ENCODE results near the gene CHRNA7. TPM values are rescaled to one million over a fixed set of nuclear protein-coding genes. Genes with fewer than 3 reads are reported as not detected.

CHRNA7 gene
- total and polyA plus RNA-seq, 9 donors = 1.6 to 5.2 (median 3.3) TPM

- Histone ChIP-seq H3K27ac (no peak overlapping the region), H3K36me3 (no peaks in the 10 kb centered on the region), H3K4me3 (no peak overlapping the region), H3K4me1 (ENCODE audit: insufficient read depth) (no peaks in the 10 kb centered on the region), H3K27me3 (no peaks in the 10 kb centered on the region), H3K9me3 (no peaks in the 10 kb centered on the region)
- 95 to 97% (median 96%) methylated on average over 7 of the region's 7 CpGs for WGBS, 3 donors
- intact Hi-C loops (cut with DNase I) = no loop called here
- TF ChIP-seq EP300 (IDR thresholded peaks at IDR 0.05) (no peak), CTCF (IDR thresholded peaks at IDR 0.05) (no peak), POLR2A (IDR thresholded peaks at IDR 0.05) (no peak)
- no peak for DNase-seq
Measured at GRCh38 chr15:32041294-32041693, 11.0 kb downstream of the CHRNA7 start.

- DNase-seq = no peak
- no peaks in the 10 kb centered on the region for H3K27me3 ChIP-seq
- H3K9me3 ChIP-seq = no peaks in the 10 kb centered on the region
- H3K4me1 ChIP-seq (ENCODE audit: insufficient read depth) = no peaks in the 10 kb centered on the region
- intact Hi-C loops (cut with DNase I) = no loop called here
- H3K27ac ChIP-seq = no peak overlapping the region
- 0 to 6% (median 4%) methylated on average over 1 of the region's 1 CpG for WGBS, 3 donors
- no peak overlapping the region for H3K4me3 ChIP-seq
- TF ChIP-seq POLR2A (IDR thresholded peaks at IDR 0.05) = no peak
- peak in 1 of 3 donors; percentile 11 for TF ChIP-seq CTCF (IDR thresholded peaks at IDR 0.05)
- H3K36me3 ChIP-seq = no peaks in the 10 kb centered on the region
Measured at GRCh38 chr15:32042269-32042972, 12.1 kb downstream of the CHRNA7 start.

GRCh38 chr15:32053719-32054118 is 23.4 kb downstream of the CHRNA7 start:
- Histone ChIP-seq H3K27ac (no peak overlapping the region), H3K36me3 (no peaks in the 10 kb centered on the region), H3K4me1 (ENCODE audit: insufficient read depth) (no peaks in the 10 kb centered on the region), H3K9me3 (no peaks in the 10 kb centered on the region), H3K27me3 (no peaks in the 10 kb centered on the region), H3K4me3 (no peak overlapping the region)
- DNase-seq = no peak
- 30 to 36% (median 32%) methylated on average over 5 of the region's 5 CpGs for WGBS, 3 donors
- TF ChIP-seq CTCF (IDR thresholded peaks at IDR 0.05) (no peak), EP300 (IDR thresholded peaks at IDR 0.05) (no peak)
- intact Hi-C loops (cut with DNase I) = no loop called here

GRCh38 chr15:32057876-32058425 is 27.6 kb downstream of the CHRNA7 start:
- Histone ChIP-seq H3K4me3 (no peak overlapping the region), H3K4me1 (ENCODE audit: insufficient read depth) (no peaks in the 10 kb centered on the region), H3K27me3 (no peaks in the 10 kb centered on the region), H3K36me3 (no peaks in the 10 kb centered on the region), H3K9me3 (no peaks in the 10 kb centered on the region), H3K27ac (no peak overlapping the region)
- intact Hi-C loops (cut with DNase I) = no loop called here
- no peak for TF ChIP-seq POLR2A (IDR thresholded peaks at IDR 0.05)
- WGBS, 3 donors = 55 to 70% (median 61%) methylated on average over 4 of the region's 4 CpGs
- DNase-seq = no peak

- Histone ChIP-seq H3K4me1 (ENCODE audit: insufficient read depth) (no peaks in the 10 kb centered on the region), H3K27ac (no peak overlapping the region), H3K27me3 (no peaks in the 10 kb centered on the region), H3K36me3 (no peaks in the 10 kb centered on the region), H3K4me3 (no peak overlapping the region), H3K9me3 (no peaks in the 10 kb centered on the region)
- TF ChIP-seq EP300 (IDR thresholded peaks at IDR 0.05) (no peak), CTCF (IDR thresholded peaks at IDR 0.05) (no peak), POLR2A (IDR thresholded peaks at IDR 0.05) (no peak)
- WGBS, 3 donors = 88 to 90% (median 90%) methylated on average over 7 of the region's 7 CpGs
- intact Hi-C loops (cut with DNase I) = no loop called here
- DNase-seq = no peak
Measured at GRCh38 chr15:32060706-32061105, 30.4 kb downstream of the CHRNA7 start.
